Keratinocyte (primary cell): ENCODE data around the gene CDC25A.

Experiments
- CTCF ChIP-seq, 3 experiments: IDR thresholded peaks in 1 of 3; conservative IDR thresholded peaks in 1 of 3; optimal IDR thresholded peaks in 1 of 3; 2 replicates in 2 of 3; 3 replicates in 1 of 3; pipeline versions ENCODE3 to v1.5.1; 2011; ENCODE audit warnings: low read length in 3 of 3, mild to moderate bottlenecking in 3 of 3, moderate library complexity in 2 of 3, control low read depth in 1 of 3, inconsistent platforms in 1 of 3; ENCODE audit not compliant: insufficient read depth in 2 of 3; ENCODE audit errors: extremely low read depth in 1 of 3
- EZH2 ChIP-seq: IDR thresholded peaks from one replicate; pipeline ENCODE4 v1.6.1; 2012; ENCODE audit warnings: inconsistent platforms, mild to moderate bottlenecking, low read length, moderate library complexity

GRCh38 chr3:48157202-48157840, 30.9 kb downstream of the CDC25A start:
- TF ChIP-seq EZH2 (no peak), CTCF (optimal IDR thresholded peaks at IDR 0.05 in 1 of 3, IDR thresholded peaks at IDR 0.05 in 1 of 3, conservative IDR thresholded peaks at IDR 0.05 in 1 of 3; ENCODE audit: extremely low read depth in 1 of 3, insufficient read depth in 2 of 3, low read length in 3 of 3) (peak; percentile 14 to 35 (median 18))
